Activated CD4-positive, alpha-beta T cell treated with anti-CD3 and anti-CD28 coated beads, Interleukin-2, amount 10 ng/mL, durations not matched to agents 7 days and 5 days (primary cell): ENCODE data around the gene STXBP4. TPM values are rescaled to one million over a fixed set of nuclear protein-coding genes. Genes with fewer than 3 reads are reported as not detected.

ENCODE experiments used
- CTCF ChIA-PET: fragments of 350-600 bp; sonication (Branson Sonifier 250); formaldehyde crosslinking; loops from one replicate; lab custom pipeline; 2021; ENCODE audit warnings: antibody characterized with exemption; lab: Charles Lee
- POLR2A ChIA-PET: fragments of 350-600 bp; sonication (Branson Sonifier 250); formaldehyde crosslinking; loops from one replicate; lab custom pipeline; 2021; ENCODE audit warnings: antibody characterized with exemption; lab: Charles Lee
- DNase-seq: peaks from one replicate; pipeline ENCODE4 v3.0.0-alpha.2; 2020
- H3K27ac Mint-ChIP-seq: one replicate; pipeline ENCODE4 v1.8.0; 2021; ENCODE audit warnings: mild to moderate bottlenecking, moderate library complexity, mixed read lengths
- H3K27me3 Mint-ChIP-seq: one replicate; pipeline ENCODE4 v1.8.0; 2021; ENCODE audit warnings: mixed read lengths
- H3K36me3 Mint-ChIP-seq: one replicate; pipeline ENCODE4 v1.8.0; 2021; ENCODE audit warnings: low read depth, mixed read lengths
- H3K4me1 Mint-ChIP-seq: one replicate; pipeline ENCODE4 v1.8.0; 2021; ENCODE audit warnings: mixed read lengths
- H3K4me3 Mint-ChIP-seq: one replicate; pipeline ENCODE4 v1.8.0; 2021; ENCODE audit warnings: mild to moderate bottlenecking, moderate library complexity, mixed read lengths
- H3K9me3 Mint-ChIP-seq: one replicate; pipeline ENCODE4 v1.8.0; 2021; ENCODE audit warnings: mixed read lengths
- total RNA-seq, 2 experiments: library from RNA; stranded (reverse); gene quantifications; one replicate each; pipeline ENCODE4 v1.2.3, GENCODE V29; 2021

Gene STXBP4
- total RNA-seq, result 1 to 10 TPM; 5.5 to 6.2 TPM

- CTCF ChIA-PET, result interaction anchor here (2.4 kb wide), 1 partner anchor 11 kb away, joined by 9 read pairs; no protein-coding TSS in a partner anchor
- POLR2A ChIA-PET, result no interaction called here
- Mint-ChIP-seq H3K36me3 (peaks cover 14% of the 10 kb centered on the region), H3K4me3 (no peak within 1 kb of the TSS), H3K27me3 (no peaks in the 10 kb centered on the region), H3K27ac (no peak within 1 kb of the TSS), H3K4me1 (peaks cover 22% of the 10 kb centered on the region), H3K9me3 (no peaks in the 10 kb centered on the region)
- DNase-seq, result peak; percentile 96
These were observed at the start of gene STXBP4, which contains the start of gene COX11 for GRCh38 chr17:54968262-54968987. Gene STXBP4, plus strand, starts transcription at chr17:54968765. Its CDS starts 17,455 bp downstream, at chr17:54986220. Gene COX11, minus strand, starts transcription at chr17:54968654. Its CDS starts 8 bp downstream, at chr17:54968646.

- DNase-seq, result no peak
- no peaks in the 10 kb centered on the region for H3K36me3 Mint-ChIP-seq
- H3K9me3 Mint-ChIP-seq, result peaks cover 8% of the 10 kb centered on the region
- H3K4me1 Mint-ChIP-seq, result no peaks in the 10 kb centered on the region
- CTCF ChIA-PET, result no interaction called here
- no peaks in the 10 kb centered on the region for H3K27me3 Mint-ChIP-seq
- POLR2A ChIA-PET, result no interaction called here
- H3K4me3 Mint-ChIP-seq, result no peak overlapping the region
- H3K27ac Mint-ChIP-seq, result no peak overlapping the region
These were observed 49.1 kb upstream of the STXBP4 start for GRCh38 chr17:54919425-54919824.

- ChIA-PET CTCF (interaction anchor here (0.6 kb wide), 1 partner anchor 26 kb away, joined by 3 read pairs; no protein-coding TSS in a partner anchor), POLR2A (interaction anchor here (0.6 kb wide), 1 partner anchor 2000 kb away, joined by 3 read pairs; no protein-coding TSS in a partner anchor)
- H3K36me3 Mint-ChIP-seq, result no peaks in the 10 kb centered on the region
These were observed 47.7 kb upstream of the STXBP4 start for GRCh38 chr17:54920819-54921218.

GRCh38 chr17:54924405-54924804, 44.2 kb upstream of the STXBP4 start:
- Mint-ChIP-seq H3K36me3 (no peaks in the 10 kb centered on the region), H3K27me3 (peaks cover 9% of the 10 kb centered on the region), H3K9me3 (no peaks in the 10 kb centered on the region), H3K4me1 (no peaks in the 10 kb centered on the region), H3K27ac (no peak overlapping the region), H3K4me3 (no peak overlapping the region)
- CTCF ChIA-PET, result no interaction called here
- POLR2A ChIA-PET, result no interaction called here
- no peak for DNase-seq

More at GRCh38 chr17:54920819-54921218, 47.7 kb upstream of the STXBP4 start:
- Mint-ChIP-seq H3K9me3 (peaks cover 8% of the 10 kb centered on the region), H3K27ac (no peak overlapping the region), H3K4me3 (no peak overlapping the region), H3K27me3 (no peaks in the 10 kb centered on the region), H3K4me1 (no peaks in the 10 kb centered on the region)
- DNase-seq, result no peak

- CTCF ChIA-PET, result no interaction called here
- no peaks in the 10 kb centered on the region for H3K9me3 Mint-ChIP-seq
- no peaks in the 10 kb centered on the region for H3K4me1 Mint-ChIP-seq
- POLR2A ChIA-PET, result no interaction called here
- H3K36me3 Mint-ChIP-seq, result no peaks in the 10 kb centered on the region
- no peak overlapping the region for H3K4me3 Mint-ChIP-seq
- H3K27ac Mint-ChIP-seq, result no peak overlapping the region
- no peak for DNase-seq
- H3K27me3 Mint-ChIP-seq, result peaks cover 9% of the 10 kb centered on the region
These were observed 41.0 kb upstream of the STXBP4 start for GRCh38 chr17:54927525-54927924.

GRCh38 chr17:54932711-54933110, 35.9 kb upstream of the STXBP4 start:
- Mint-ChIP-seq H3K4me3 (no peak overlapping the region), H3K27me3 (peaks cover 7% of the 10 kb centered on the region), H3K27ac (no peak overlapping the region), H3K36me3 (no peaks in the 10 kb centered on the region), H3K4me1 (no peaks in the 10 kb centered on the region), H3K9me3 (no peaks in the 10 kb centered on the region)
- ChIA-PET CTCF (no interaction called here), POLR2A (no interaction called here)
- no peak for DNase-seq

- Mint-ChIP-seq H3K9me3 (no peaks in the 10 kb centered on the region), H3K36me3 (no peaks in the 10 kb centered on the region), H3K4me1 (no peaks in the 10 kb centered on the region), H3K27ac (no peak overlapping the region), H3K4me3 (no peak overlapping the region), H3K27me3 (peaks cover under 1% of the 10 kb centered on the region)
- CTCF ChIA-PET, result no interaction called here
- DNase-seq, result no peak
- POLR2A ChIA-PET, result no interaction called here
These were observed 34.6 kb upstream of the STXBP4 start for GRCh38 chr17:54933921-54934320.

GRCh38 chr17:54935471-54935870, 33.1 kb upstream of the STXBP4 start:
- Mint-ChIP-seq H3K4me3 (no peak overlapping the region), H3K4me1 (no peaks in the 10 kb centered on the region), H3K27me3 (no peaks in the 10 kb centered on the region), H3K36me3 (no peaks in the 10 kb centered on the region), H3K9me3 (no peaks in the 10 kb centered on the region), H3K27ac (no peak overlapping the region)
- ChIA-PET CTCF (no interaction called here), POLR2A (no interaction called here)
- no peak for DNase-seq

GRCh38 chr17:54937018-54937417, 31.5 kb upstream of the STXBP4 start:
- CTCF ChIA-PET, result no interaction called here
- Mint-ChIP-seq H3K4me3 (no peak overlapping the region), H3K27ac (no peak overlapping the region), H3K4me1 (no peaks in the 10 kb centered on the region), H3K27me3 (no peaks in the 10 kb centered on the region), H3K36me3 (no peaks in the 10 kb centered on the region), H3K9me3 (no peaks in the 10 kb centered on the region)
- POLR2A ChIA-PET, result no interaction called here
- no peak for DNase-seq

- DNase-seq, result no peak
- H3K4me1 Mint-ChIP-seq, result no peaks in the 10 kb centered on the region
- H3K4me3 Mint-ChIP-seq, result no peak overlapping the region
- no peaks in the 10 kb centered on the region for H3K9me3 Mint-ChIP-seq
- POLR2A ChIA-PET, result no interaction called here
- no peaks in the 10 kb centered on the region for H3K36me3 Mint-ChIP-seq
- CTCF ChIA-PET, result no interaction called here
- no peaks in the 10 kb centered on the region for H3K27me3 Mint-ChIP-seq
- H3K27ac Mint-ChIP-seq, result no peak overlapping the region
These were observed 31.1 kb upstream of the STXBP4 start for GRCh38 chr17:54937426-54937825.

- no peaks in the 10 kb centered on the region for H3K9me3 Mint-ChIP-seq
These were observed 27.3 kb upstream of the STXBP4 start for GRCh38 chr17:54941285-54941684.

GRCh38 chr17:54944796-54945195, 23.8 kb upstream of the STXBP4 start:
- Mint-ChIP-seq H3K9me3 (no peaks in the 10 kb centered on the region), H3K4me1 (no peaks in the 10 kb centered on the region), H3K27me3 (peaks cover 9% of the 10 kb centered on the region), H3K27ac (no peak overlapping the region), H3K36me3 (no peaks in the 10 kb centered on the region), H3K4me3 (no peak overlapping the region)
- no peak for DNase-seq
- CTCF ChIA-PET, result no interaction called here
- POLR2A ChIA-PET, result no interaction called here

More at GRCh38 chr17:54941285-54941684, 27.3 kb upstream of the STXBP4 start:
- POLR2A ChIA-PET, result no interaction called here
- Mint-ChIP-seq H3K27me3 (peaks cover 4% of the 10 kb centered on the region), H3K27ac (no peak overlapping the region), H3K36me3 (no peaks in the 10 kb centered on the region), H3K4me3 (no peak overlapping the region), H3K4me1 (no peaks in the 10 kb centered on the region)
- CTCF ChIA-PET, result no interaction called here
- DNase-seq, result no peak

- Mint-ChIP-seq H3K27ac (no peak overlapping the region), H3K36me3 (no peaks in the 10 kb centered on the region), H3K27me3 (peaks cover 9% of the 10 kb centered on the region), H3K9me3 (no peaks in the 10 kb centered on the region), H3K4me1 (no peaks in the 10 kb centered on the region), H3K4me3 (no peak overlapping the region)
- no peak for DNase-seq
- ChIA-PET CTCF (interaction anchor here (1.6 kb wide), 1 partner anchor 403 kb away, joined by 3 read pairs; no protein-coding TSS in a partner anchor), POLR2A (no interaction called here)
These were observed 23.3 kb upstream of the STXBP4 start for GRCh38 chr17:54945231-54945630.
